Measurements from ENCODE around the gene ZNF625.
"Not testable (repeated sequence)": the region's sequence is repeated elsewhere in the genome, so short reads cannot be mapped to it uniquely, and the experiment has no call there.

The ZNF625 gene

DNA sequence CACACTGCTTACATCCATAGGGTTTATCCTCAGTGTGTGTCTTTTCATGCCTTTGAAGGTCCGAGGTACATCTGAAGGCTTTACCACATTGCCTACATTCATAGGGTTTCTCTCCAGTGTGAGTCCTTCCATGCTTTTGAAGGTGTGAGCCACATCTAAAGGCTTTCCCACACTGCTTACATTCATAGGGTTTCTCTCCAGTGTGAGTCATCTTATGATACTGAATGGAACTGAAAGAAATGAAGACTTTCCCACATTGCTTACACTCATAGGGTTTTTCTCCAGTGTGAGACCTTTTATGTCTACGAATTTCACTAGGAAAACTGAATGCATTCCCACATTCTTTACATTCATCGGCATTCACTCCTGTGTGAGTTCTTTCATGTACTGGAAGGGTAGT is 23.5 kb downstream of the ZNF625 start:
- peaks cover 28% of the 10 kb centered on the region for H3K9me3 ChIP-seq (replicated peaks; ENCODE audit: low read length)
- no peak overlapping the region for H3K4me3 ChIP-seq (ENCODE audit: low read length)
- no peak overlapping the region for H3K9ac ChIP-seq (ENCODE audit: low read depth, low read length)
- no peaks in the 10 kb centered on the region for H3K27me3 ChIP-seq (ENCODE audit: control insufficient read depth, insufficient read depth, low read length)
- H3K36me3 ChIP-seq (ENCODE audit: insufficient read depth, low read length): peaks cover 55% of the 10 kb centered on the region
- H3K4me2 ChIP-seq (ENCODE audit: low read length): no peak overlapping the region
- no peaks in the 10 kb centered on the region for H3K4me1 ChIP-seq (ENCODE audit: control insufficient read depth, insufficient read depth, low read length)

GRCh38 chr19:12126707-12127106 is 29.8 kb downstream of the ZNF625 start:
- Histone ChIP-seq H3K4me1 (ENCODE audit: control insufficient read depth, insufficient read depth, low read length) (no peaks in the 10 kb centered on the region), H3K36me3 (ENCODE audit: insufficient read depth, low read length) (peaks cover 3% of the 10 kb centered on the region), H3K4me3 (ENCODE audit: low read length) (no peak overlapping the region), H3K9me3 (replicated peaks; ENCODE audit: low read length) (peaks cover 6% of the 10 kb centered on the region), H3K9ac (ENCODE audit: low read depth, low read length) (no peak overlapping the region), H3K27me3 (ENCODE audit: control insufficient read depth, insufficient read depth, low read length) (no peaks in the 10 kb centered on the region), H3K4me2 (ENCODE audit: low read length) (no peak overlapping the region)

- no peak overlapping the region for H3K4me3 ChIP-seq (ENCODE audit: low read length)
- H3K27me3 ChIP-seq (ENCODE audit: control insufficient read depth, insufficient read depth, low read length): no peaks in the 10 kb centered on the region
- no peak overlapping the region for H3K4me2 ChIP-seq (ENCODE audit: low read length)
- H3K9ac ChIP-seq (ENCODE audit: low read depth, low read length): no peak overlapping the region
- peaks cover 11% of the 10 kb centered on the region for H3K9me3 ChIP-seq (replicated peaks; ENCODE audit: low read length)
- H3K4me1 ChIP-seq (ENCODE audit: control insufficient read depth, insufficient read depth, low read length): no peaks in the 10 kb centered on the region
- H3K36me3 ChIP-seq (ENCODE audit: insufficient read depth, low read length): peaks cover 11% of the 10 kb centered on the region
Measured at GRCh38 chr19:12117201-12117970, 39.1 kb downstream of the ZNF625 start.

DNA sequence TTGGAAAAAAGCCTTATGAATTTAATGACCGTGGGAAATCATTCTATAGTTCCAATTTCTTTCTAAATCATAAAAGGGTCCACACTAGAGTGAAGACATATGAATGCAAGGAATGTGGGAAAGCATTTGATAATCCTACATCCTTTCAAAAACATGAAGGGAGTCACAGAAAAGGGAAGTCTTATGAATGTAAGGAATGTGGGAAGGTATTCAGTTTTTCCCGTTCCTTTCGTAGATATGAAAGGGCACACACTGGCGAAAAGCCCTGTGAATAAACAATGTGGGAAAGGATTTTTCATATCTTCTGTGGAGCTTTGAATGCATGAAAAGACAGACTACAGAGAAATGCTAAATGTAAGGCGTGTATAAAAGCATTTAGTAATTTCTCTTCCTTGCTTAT is 43.4 kb downstream of the ZNF625 start:
- Histone ChIP-seq H3K9me3 (replicated peaks; ENCODE audit: low read length) (peaks cover 15% of the 10 kb centered on the region), H3K27me3 (ENCODE audit: control insufficient read depth, insufficient read depth, low read length) (no peaks in the 10 kb centered on the region), H3K4me3 (ENCODE audit: low read length) (no peak overlapping the region), H3K4me1 (ENCODE audit: control insufficient read depth, insufficient read depth, low read length) (no peaks in the 10 kb centered on the region), H3K36me3 (ENCODE audit: insufficient read depth, low read length) (peaks cover 30% of the 10 kb centered on the region), H3K9ac (ENCODE audit: low read depth, low read length) (no peak overlapping the region), H3K4me2 (ENCODE audit: low read length) (no peak overlapping the region)

- H3K36me3 ChIP-seq (ENCODE audit: insufficient read depth, low read length): peaks cover 30% of the 10 kb centered on the region
- H3K4me1 ChIP-seq (ENCODE audit: control insufficient read depth, insufficient read depth, low read length): no peaks in the 10 kb centered on the region
- H3K4me3 ChIP-seq (ENCODE audit: low read length): no peak overlapping the region
- no peak overlapping the region for H3K4me2 ChIP-seq (ENCODE audit: low read length)
- peaks cover 15% of the 10 kb centered on the region for H3K9me3 ChIP-seq (replicated peaks; ENCODE audit: low read length)
- H3K9ac ChIP-seq (ENCODE audit: low read depth, low read length): no peak overlapping the region
- no peaks in the 10 kb centered on the region for H3K27me3 ChIP-seq (ENCODE audit: control insufficient read depth, insufficient read depth, low read length)
Measured at GRCh38 chr19:12112701-12113100, 43.8 kb downstream of the ZNF625 start.

GRCh38 chr19:12111943-12112637 is 44.4 kb downstream of the ZNF625 start:
- Histone ChIP-seq H3K9me3 (replicated peaks; ENCODE audit: low read length) (peaks cover 15% of the 10 kb centered on the region), H3K27me3 (ENCODE audit: control insufficient read depth, insufficient read depth, low read length) (no peaks in the 10 kb centered on the region), H3K4me1 (ENCODE audit: control insufficient read depth, insufficient read depth, low read length) (no peaks in the 10 kb centered on the region), H3K4me2 (ENCODE audit: low read length) (no peak overlapping the region), H3K4me3 (ENCODE audit: low read length) (no peak overlapping the region), H3K9ac (ENCODE audit: low read depth, low read length) (no peak overlapping the region), H3K36me3 (ENCODE audit: insufficient read depth, low read length) (peaks cover 30% of the 10 kb centered on the region)

DNA sequence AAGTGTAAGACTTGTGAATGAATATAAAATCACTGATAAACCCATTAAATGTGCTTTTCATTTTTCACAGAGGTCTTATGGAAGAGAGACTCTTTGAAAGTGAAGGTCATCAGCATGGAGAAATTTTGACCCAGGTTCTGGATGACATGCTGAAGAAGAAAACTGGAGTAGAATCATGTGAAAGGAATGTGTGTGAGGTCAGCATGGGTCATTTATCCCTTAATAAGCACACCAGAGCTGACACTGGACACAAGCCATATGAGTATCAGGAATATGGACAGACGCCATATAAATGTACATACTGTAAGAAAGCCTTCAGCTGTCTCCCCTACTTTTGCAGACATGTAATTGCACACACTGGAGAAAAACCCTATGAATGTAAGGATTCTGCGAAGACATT is 45.4 kb downstream of the ZNF625 start:
- Histone ChIP-seq H3K9ac (ENCODE audit: low read depth, low read length) (no peak overlapping the region), H3K9me3 (replicated peaks; ENCODE audit: low read length) (peaks cover 15% of the 10 kb centered on the region), H3K36me3 (ENCODE audit: insufficient read depth, low read length) (peaks cover 30% of the 10 kb centered on the region), H3K4me3 (ENCODE audit: low read length) (no peak overlapping the region), H3K4me1 (ENCODE audit: control insufficient read depth, insufficient read depth, low read length) (no peaks in the 10 kb centered on the region), H3K27me3 (ENCODE audit: control insufficient read depth, insufficient read depth, low read length) (no peaks in the 10 kb centered on the region), H3K4me2 (ENCODE audit: low read length) (no peak overlapping the region)

DNA sequence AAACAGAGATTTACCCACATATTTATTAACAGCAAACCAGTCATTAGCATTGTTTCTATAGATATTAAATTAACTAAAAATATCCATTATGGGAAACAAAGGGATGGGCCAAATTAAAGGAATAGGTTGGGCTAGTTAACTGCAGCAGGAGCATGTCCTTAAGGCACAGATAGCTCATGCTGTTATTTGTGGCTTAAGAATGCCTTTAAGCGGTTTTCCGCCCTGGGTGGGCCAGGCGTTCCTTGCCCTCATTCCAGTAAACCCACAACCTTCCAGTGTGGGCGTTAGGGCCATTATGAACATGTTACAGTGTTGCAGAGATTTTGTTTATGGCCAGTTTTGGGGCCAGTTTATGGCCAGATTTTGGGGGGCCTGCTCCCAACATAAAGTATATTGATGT is 52.6 kb downstream of the ZNF625 start:
- not testable (repeated sequence) for H3K4me1 ChIP-seq (ENCODE audit: control insufficient read depth, insufficient read depth, low read length); H3K9ac ChIP-seq (ENCODE audit: low read depth, low read length); H3K4me3 ChIP-seq (ENCODE audit: low read length); H3K36me3 ChIP-seq (ENCODE audit: insufficient read depth, low read length); H3K4me2 ChIP-seq (ENCODE audit: low read length); H3K27me3 ChIP-seq (ENCODE audit: control insufficient read depth, insufficient read depth, low read length); H3K9me3 ChIP-seq (replicated peaks; ENCODE audit: low read length)

DNA sequence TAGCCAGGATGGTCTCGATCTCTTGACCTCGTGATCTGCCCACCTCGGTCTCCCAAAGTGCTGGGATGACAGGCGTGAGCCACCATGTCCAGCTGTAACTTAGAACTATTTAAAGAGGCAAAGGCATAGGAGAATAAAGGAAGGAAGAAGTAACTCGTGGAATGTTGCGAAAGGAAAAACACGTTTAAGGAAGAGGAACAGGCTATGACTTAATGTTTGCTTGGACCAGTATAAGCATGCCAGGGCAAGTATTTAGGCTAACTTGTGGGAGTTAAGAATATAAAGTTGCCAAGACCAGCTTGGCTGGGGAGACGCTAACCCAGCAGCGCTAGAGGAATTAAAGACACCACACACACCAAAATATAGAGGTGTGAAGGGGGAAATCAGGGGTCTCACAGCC is 58.5 kb downstream of the ZNF625 start:
- Histone ChIP-seq H3K9ac (ENCODE audit: low read depth, low read length) (no peak overlapping the region), H3K4me2 (ENCODE audit: low read length) (no peak overlapping the region), H3K36me3 (ENCODE audit: insufficient read depth, low read length) (peaks cover 3% of the 10 kb centered on the region), H3K4me3 (ENCODE audit: low read length) (no peak overlapping the region), H3K4me1 (ENCODE audit: control insufficient read depth, insufficient read depth, low read length) (peaks cover 5% of the 10 kb centered on the region), H3K27me3 (ENCODE audit: control insufficient read depth, insufficient read depth, low read length) (no peaks in the 10 kb centered on the region), H3K9me3 (replicated peaks; ENCODE audit: low read length) (no peaks in the 10 kb centered on the region)

- peaks cover 5% of the 10 kb centered on the region for H3K4me1 ChIP-seq (ENCODE audit: control insufficient read depth, insufficient read depth, low read length)
- H3K36me3 ChIP-seq (ENCODE audit: insufficient read depth, low read length): peaks cover 3% of the 10 kb centered on the region
- H3K27me3 ChIP-seq (ENCODE audit: control insufficient read depth, insufficient read depth, low read length): no peaks in the 10 kb centered on the region
- no peaks in the 10 kb centered on the region for H3K9me3 ChIP-seq (replicated peaks; ENCODE audit: low read length)
- H3K4me3 ChIP-seq (ENCODE audit: low read length): no peak overlapping the region
- H3K4me2 ChIP-seq (ENCODE audit: low read length): no peak overlapping the region
- H3K9ac ChIP-seq (ENCODE audit: low read depth, low read length): no peak overlapping the region
Measured at GRCh38 chr19:12095111-12095790, 61.3 kb downstream of the ZNF625 start.
